ENCODE measurements around the gene KLF16. TPM values are rescaled to one million over a fixed set of nuclear protein-coding genes. Genes with fewer than 3 reads are reported as not detected.

KLF16 gene
- total RNA-seq, 1 experiment from 2014 or later, result 25.2 TPM

DNA sequence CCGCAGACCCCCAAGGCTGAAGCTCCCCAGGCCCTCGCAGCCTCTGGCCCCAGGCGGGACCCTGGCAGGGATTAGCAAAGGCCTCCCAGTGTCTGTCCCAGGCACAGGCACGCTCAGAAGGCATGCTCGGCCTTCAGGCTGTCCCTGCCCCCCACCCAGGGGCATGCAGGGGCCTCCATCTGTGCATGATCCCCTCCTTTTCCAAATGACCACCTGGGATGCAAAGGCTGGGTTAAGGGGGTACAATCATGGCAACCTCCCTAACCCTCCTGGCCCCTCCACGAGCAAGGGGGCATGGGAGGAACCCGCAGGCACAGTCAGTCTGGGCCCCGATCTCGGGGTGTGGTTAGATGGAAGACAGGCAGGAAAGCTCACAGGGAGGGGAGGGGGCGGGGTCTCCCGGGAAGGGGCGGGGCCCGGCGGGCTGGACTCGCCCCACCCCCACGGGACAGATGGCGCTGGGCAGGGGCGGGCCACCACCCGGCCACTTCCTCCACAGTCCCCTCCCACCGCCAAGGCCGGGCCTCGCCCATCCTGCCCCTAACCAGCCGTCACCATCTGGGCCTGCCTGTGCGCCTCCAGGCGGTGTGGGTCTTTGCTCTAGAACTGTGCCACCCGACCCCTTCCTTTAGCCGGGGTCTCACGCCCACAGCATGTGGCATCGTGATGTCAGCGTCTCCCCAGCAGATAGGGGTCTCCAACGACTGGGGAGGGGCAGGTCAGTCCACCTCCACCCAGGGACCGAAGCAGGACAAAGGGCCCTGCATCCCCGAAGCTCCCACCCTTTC lies 8.1 kb downstream of the KLF16 start:
- peak; percentile 83 for DNase-seq (ENCODE audit: low spot score)

DNA sequence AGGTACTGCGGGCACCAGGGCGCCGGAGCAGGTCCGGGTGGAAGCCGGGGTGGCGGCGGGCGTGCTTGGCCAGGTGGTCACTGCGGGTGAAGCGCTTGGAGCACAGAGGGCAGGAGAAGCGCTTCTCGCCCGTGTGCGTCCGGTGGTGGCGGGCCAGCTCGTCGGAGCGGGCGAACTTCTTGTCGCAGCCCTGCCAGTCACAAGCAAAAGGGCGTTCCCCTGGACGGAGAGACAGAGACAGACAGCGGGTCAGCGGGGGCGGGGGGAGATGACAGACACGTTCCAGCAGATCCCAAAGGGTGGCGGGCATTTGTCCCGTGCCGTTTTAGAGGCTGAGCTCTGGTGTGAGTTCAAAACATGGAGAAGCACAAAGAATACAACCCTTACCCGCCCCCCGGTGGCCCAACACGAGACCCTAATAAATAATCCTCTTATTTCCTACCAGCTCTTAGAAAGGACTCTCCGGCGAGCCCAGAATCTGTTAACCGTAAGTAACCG lies 8.8 kb downstream of the KLF16 start:
- no peak for DNase-seq (ENCODE audit: low spot score)

DNA sequence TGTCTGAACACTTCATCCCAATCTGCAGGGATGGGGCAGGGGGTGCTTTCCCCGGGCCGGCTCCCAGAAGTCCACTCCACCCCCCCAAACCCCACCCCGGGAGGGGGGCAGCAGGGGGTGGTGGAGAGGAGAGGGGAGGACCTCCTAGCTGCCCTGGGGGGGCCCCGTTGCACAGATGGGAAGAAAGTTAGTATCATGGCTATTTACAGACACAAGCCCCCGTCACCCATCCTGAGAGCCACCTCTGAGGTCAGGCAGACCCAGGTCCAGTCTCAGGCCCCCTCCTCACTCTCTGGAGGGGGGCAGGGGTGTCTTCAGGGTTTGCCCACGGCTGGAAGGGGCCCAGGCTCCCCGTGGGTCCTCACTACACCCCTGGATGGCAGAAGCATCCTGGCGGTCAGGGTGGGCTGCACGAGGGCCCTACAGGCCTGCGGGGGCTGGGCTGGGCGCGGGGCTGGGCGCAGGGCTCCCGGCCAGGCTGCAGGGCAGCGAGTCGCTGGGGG lies 9.3 kb downstream of the KLF16 start:
- no peak for DNase-seq (ENCODE audit: low spot score)

DNA sequence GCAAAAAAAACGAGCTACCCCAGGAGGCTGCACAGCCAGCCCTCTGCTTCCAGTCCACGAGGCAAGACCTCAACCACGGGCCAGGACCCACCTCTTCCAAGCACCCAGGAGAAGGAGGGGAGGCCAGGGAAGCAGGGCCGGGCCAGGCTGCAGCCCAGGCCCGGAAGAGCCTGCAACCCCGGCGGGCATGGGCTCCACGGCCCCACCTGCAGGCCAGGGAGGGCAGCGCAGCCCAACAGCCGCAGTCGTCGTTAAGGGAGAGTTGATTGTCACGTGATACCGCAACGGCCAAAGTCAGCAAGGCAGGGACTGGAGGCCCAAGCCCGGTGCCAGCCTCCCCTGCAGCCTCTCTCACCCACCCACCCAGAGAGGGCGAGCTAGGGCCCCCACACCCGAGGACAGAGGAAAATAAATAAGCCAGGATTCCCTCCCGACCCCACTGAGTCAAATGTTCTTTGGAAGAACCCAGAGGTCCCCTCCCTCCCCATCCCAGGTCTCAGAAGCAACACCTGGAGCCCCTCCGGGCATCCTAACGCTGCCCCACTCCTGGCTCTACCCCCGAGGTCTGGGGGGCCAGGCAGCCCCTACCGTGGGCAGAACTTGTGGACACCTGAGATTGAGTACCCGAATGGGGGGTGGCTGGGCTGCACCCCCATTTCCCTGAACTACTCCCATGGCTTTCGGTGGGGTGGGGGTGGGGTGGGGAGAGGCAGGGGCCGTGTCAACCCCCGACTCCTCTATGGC lies 9.9 kb downstream of the KLF16 start:
- DNase-seq (ENCODE audit: low spot score), result peak; percentile 73

DNA sequence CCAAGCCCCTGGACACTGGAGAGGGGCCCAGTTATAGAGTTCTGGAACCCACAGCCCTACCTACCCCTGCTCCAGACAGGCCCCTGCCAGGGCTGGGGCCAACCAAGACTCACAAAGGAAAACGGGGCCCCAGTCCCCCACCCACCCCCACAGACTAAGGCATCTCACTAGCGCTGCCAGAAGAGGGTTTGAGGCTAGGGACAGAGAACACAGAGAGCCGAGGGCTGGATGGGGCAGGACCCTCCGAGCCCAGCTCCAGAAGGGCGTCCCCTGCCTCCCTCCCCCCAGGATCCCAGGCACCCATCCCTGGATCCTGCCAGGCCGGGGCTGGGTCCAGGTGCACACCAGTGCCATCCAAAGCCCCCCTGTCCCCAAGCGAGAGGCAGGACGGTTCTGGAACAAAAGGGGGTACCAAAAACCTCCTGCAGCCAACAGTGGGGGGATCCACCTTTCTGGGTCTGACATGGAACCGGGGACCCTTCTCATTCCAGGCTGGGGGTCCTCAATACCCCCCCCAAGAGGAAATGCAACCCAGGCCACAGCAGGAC lies 10.7 kb downstream of the KLF16 start:
- no peak for DNase-seq (ENCODE audit: low spot score)

DNA sequence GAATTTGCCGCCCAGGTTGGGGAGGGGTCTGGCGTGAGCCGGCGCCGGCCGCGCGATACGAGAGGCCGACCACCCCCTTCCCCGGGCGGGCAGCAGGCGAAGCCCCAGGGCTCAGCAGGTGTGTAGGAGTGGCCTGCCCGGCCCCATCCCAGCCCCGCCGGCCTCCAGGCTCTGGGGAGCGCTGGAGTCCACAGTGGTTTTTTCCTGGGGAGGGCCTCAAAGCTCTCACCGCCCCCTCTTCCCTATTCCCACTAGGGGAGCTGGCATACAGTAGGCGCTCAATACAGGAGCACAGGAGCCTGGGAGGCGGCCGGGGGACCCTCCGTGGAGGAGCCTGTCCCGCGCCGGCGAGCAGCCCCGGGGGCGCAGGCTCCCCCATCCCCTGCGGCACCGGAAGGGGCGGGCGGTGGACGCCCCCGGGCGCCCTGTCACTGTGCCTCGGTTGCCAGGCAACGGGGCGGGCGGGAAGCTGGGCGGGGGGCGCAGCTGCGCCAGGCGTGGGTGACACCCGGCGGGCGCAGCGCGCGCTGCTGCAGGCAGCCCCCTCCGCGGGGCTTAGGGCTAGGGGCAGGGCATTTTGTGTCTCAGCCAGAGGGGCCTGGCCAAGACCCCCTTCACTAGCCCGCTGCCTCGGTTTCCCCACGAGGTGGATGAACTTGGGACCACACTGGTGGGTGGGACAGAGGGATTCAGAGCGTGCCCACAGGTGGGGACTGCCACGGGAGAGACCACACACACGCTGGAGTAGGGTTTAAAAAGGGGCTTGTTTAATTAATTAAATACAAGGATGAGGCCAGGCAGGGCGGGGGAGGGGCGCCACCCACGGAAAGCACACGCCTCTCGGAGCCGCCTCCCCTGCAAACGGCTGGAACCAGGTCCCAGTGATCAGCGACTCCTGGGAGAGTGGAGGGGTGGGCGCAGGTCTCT lies 11.5 kb downstream of the KLF16 start:
- DNase-seq (ENCODE audit: low spot score), result no peak

DNA sequence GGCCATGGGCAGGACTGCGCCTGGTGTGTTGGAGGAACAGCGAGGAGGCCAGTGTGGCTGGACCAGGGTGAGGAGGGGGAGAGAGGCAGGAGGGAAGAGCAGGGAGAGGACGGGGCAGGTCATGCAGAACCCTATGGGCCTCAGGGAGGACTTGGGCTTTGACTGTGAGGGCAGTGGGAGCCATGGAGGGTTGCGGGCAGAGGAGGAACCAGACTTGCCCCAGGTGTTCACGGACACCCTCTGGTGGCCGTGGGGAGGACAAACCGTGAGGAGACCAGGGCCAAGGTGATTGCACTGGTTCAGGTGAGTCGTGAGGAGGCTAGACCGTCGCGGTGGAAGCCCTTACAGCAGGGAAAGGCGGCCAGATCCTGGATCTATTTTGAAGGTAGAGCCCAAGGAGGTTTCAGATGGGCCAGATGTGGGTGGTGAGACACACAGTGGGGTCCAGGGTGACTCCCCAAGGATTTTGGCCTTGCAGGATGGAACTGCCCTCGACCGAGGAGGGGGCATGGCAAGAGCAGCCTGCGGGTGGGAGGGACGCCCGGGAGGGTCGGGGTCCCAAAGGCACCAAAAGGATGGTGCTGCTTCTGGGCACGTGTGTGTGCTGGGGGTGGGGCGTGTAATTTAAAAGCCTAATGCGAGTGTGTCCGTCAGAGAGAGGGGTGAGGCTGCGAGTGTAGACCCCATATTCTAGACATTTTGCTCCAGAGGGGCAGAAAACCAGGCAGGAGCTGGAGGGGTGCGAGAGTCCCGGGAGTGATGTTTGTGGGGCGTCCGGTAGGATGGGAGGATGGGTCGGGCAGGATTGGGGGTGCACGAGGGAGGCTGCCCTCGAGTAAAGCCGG lies 12.3 kb downstream of the KLF16 start:
- no peak for DNase-seq (ENCODE audit: low spot score)

DNA sequence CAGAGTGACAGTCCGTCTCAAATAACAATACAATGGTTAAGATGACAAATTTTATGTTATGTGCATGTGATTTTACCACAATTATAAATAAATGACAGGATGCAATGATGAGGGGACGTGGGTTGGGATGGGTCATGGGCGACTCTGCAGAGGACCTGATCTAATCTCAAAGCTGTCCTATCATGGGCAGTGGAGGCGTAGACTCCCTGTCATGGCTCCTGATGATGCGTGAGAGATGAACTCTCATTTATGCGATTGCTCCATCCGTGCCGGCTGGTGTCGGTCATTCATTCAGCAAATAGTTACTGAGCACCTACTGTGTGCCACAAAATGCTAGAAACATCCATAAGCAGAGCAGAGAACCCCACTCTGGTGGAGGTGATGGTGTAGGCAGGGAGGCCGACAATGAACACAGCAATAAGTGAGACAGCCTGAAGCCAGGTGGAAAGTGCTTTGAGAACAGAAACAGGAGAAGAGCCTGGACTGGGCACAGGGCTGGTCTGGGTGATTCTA lies 13.4 kb downstream of the KLF16 start:
- DNase-seq (ENCODE audit: low spot score), result no peak

DNA sequence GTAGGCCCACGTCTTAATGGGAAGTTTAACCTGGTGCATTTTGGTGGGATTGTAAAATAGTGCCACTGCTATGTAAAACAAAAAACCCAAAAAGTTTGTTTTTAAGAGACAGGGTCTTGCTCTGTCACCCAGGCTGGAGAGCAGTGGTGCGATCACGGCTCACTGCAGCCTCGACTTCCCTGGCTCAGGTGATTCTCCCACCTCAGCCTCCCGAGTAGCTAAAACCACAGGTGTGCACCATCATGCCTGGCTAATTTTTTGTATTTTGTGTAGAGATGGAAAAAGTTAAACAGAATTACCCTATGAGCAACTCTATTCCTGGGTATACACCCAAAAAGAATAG lies 14.3 kb downstream of the KLF16 start:
- no peak for DNase-seq (ENCODE audit: low spot score)

DNA sequence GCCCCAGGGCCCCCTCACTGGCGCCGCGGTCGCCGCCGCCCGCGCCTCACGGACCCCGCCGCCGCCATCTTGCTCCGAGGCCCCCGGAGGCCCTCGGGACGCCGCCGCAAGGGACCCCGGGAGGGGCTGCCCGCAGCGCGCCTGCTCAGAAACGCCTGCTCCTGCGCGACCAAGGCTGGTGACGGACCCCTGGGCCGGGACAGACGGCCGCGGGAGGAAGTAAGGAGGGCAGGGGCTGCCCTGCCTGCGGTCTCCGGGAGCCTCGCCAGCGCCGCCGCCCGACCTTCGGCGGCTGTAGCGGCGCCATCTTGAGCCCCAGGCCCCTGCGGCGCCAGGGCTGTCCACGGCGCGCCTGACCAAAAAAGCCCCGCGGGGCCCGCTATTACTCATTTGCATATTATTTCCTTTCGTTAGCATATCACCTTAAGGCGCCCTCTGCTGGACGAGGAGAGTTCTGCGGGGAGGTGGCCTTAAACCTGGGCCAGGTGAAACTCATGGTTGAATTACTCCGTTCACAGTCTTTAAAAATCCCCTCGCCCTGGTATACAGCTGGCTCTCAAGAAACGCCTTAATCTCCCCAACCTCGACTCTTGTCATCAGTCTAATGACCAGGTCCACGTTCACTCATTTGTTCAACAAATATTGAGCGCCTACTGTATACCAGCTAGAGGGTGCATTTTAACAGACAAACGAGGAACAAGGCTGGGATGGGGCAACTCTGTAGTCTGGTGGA lies 14.8 kb downstream of the KLF16 start, which contains the start of gene REXO1:
TSS of gene REXO1 (minus strand) at position 85 of the 733 bp plus-strand sequence. CDS start 125 bp downstream, outside the sequence.
- peak; percentile 92 for DNase-seq (ENCODE audit: low spot score)

DNA sequence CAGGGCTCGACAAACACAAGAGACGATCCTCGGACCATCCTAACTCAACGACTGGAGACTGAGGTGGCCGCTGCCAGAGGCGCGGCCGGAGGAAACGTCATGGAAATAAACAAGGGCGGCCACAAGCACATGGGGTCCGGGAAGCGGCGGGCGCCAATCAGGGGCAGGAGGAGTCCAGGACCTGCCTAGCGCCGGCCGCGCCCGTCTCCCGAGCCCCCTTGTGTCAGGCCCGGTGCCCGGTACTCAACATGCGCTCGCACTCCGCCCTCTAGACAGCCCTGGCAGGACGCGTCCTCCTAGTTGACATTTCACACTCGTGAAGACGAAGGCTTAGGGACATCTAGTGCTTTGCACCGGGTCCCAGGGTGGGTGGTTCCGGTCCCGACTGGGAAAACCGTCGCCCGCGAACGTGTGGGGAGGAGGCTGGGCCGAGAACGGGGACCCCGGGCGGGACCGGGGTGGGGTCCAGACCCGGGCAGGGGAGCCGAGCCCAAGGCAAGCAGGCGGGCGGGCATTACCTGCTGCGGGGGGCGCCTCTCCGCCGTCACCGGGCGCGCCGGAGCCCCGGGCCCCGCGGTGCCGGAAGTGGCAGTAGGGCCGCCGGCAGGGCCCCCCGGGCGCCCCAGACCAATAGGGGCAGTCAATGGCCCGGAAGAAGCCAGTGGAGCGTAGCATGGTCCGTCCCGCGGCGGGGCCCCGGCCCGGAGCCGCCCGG lies 15.5 kb downstream of the KLF16 start:
- DNase-seq (ENCODE audit: low spot score), result peak; percentile 41

DNA sequence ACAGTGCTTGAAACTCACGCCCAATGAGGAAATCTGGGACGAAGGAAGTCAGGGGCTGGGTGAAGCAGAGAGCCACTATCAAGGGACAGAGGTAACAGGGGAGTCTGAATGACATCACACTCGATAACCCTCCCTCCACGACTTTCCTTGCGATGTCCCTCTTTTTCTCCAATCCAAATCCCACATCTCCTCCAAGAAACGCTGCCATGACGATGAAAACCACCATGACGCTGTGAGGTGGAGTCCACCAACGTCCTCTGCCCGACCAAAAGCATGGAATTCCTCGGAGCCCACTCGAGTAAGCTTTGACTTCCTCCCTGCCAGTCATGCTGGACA lies 16.1 kb downstream of the KLF16 start:
- DNase-seq (ENCODE audit: low spot score), result no peak

DNA sequence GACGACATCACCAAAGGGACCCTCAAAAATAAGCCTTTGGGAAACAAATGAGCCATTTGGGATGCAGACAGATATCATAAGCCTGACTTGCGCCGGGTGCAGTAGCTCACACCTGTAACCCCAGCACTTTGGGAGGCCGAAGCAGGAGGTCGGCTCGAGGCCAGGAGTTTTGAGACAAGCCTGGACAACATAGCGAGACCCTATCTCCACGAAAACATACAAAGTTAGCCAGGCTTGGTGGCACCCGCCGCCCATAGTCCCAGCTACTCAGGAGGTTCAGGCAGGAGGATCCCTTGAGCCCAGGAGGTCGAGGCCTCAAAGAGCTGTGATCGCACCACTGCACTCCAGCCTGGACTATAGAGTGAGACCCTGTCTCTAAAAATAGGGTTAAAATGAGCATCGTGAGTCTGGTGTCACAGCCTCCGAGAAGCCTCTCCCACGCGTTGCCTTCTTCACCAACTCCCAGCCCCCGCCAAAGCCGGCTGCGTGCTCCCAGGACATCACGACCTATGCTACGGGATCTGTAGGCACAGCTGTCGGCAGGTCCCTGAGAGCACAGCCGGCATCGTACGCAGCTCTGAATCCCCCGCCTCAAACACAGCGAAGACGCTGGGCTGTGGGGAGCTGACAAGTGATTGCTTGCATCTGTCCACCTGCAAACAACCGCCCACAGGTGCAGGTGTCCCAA lies 16.7 kb downstream of the KLF16 start:
- no peak for DNase-seq (ENCODE audit: low spot score)

DNA sequence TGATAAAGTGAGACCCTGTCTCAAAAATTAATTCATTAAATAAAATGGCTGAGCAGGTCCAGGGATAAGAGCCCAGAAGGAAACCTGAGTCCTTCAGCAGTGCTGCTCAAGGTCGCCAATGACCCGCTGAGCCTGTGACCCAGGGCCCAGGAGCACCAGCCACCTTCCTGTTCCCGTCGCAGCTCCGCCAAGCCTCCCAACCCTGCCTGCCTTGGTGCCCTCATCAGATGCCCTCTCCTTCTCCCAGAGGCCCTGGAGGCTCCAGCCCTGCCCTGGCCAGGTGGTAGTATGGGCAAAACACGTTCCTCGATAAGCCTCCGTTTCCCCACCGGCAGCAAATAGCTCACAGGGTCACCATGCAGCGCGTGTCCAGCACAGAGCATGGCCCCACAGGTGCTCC lies 17.7 kb downstream of the KLF16 start:
- no peak for DNase-seq (ENCODE audit: low spot score)

DNA sequence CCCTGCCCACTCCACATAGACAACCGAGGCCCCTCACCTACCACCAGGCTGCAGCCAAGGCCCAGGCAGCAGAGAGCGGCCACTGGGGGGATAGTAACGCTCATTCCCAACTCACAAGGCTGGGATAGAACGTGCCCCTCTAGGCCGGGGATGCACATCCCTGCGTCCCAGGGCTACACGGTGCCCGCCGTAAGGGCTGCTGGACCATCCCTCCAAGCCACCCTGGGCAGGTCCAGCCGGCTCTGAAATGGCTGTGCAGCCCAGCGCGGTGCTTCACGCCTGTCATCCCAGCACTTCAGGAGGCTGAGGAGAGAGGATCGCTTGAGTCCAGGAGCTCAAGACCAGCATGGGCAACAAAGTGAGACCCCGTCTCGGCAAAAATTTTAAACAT lies 18.3 kb downstream of the KLF16 start:
- DNase-seq (ENCODE audit: low spot score), result no peak

DNA sequence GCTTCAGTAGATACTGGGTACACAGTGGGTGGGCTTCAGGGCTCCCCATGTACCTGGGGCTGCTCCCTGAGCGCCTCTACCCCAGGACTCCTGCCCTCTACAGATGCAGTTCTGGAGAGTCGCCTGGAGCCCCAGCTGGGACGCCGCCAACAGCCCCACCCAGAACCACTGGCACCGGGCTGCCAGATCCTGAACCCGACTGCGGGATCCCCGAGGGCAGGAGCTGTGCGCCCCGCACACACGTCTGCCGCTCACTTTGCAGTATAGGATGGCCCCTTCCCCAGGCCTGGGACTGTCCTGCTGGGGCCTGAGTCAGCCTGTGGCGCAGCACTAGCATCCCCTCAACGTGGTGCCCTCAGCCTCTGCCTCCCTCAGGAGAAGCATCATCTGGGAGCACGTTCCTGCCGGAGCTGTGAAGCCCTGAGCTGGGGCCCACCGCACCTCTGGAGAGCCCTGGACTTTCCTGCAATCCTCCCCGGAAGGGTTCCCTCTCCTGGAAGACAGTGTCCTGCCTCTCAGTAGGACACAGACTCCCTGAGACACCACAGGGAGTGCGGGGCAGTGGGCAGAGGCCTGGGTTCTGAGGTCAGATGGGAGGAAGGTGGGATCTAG lies 18.8 kb downstream of the KLF16 start:
- no peak for DNase-seq (ENCODE audit: low spot score)

DNA sequence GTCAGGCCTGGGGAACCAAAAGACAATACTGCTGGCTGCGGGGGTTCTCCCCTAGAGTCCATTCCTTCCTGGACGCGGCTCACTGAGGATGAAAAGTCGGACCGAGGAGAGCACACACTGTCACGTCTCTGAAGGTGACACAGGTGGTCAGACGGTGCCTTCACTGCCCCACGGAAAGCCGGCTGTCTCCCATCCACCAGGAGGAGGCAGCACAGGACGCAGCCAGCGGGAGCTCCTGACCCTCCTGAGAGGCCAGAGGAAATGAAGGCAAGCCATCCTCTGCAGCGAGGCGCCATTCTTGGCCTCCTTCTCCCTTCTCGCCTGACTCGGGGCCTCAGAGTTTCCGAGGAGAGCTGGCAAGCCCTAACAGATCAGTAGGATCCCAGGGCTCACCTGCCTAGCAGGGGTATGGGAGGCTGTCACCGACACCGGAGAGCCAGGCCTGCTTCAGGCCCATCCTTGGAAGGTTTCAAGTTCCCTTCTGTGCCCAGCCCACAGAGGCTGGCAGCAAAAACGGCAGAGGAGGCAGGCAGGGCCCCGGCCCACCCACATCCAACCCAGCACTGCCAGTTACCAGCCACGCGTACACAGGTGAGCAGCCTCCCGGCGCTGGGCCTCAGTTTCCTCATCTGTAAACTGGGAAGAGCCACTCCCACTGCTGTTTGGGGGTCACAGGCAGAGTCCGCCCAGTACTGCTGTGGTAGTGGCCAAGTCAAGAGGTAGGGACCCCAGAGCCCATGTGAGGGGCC lies 19.6 kb downstream of the KLF16 start:
- DNase-seq (ENCODE audit: low spot score), result no peak
